ENCODE results near the gene ADGRG3. TPM values are rescaled to one million over a fixed set of nuclear protein-coding genes. Genes with fewer than 3 reads are reported as not detected.

Gene ADGRG3
- total and polyA plus RNA-seq, 10 of the 15 experiments (the other 5 are each of a cell fraction or from before 2014, with no cell fraction given) = 0.10 to 0.11 (median 0.10) TPM; not detected in 7

- no peak for TF ChIP-seq SP1 (IDR thresholded peaks at IDR 0.05; ENCODE audit: low read depth, low read length)
- no peak for TF ChIP-seq MXI1 (IDR thresholded peaks at IDR 0.05; ENCODE audit: low read depth, low read length)
- TF ChIP-seq NFYA (IDR thresholded peaks at IDR 0.05; ENCODE audit: borderline replicate concordance, low read depth, low read length) = no peak
- peak; percentile 13; the same call in 1 of the 2 replicates for TF ChIP-seq MTA2 (IDR thresholded peaks at IDR 0.05; ENCODE audit: low read depth)
- TF ChIP-seq MLLT1 (IDR thresholded peaks at IDR 0.05) = no peak
- no peak for TF ChIP-seq ZBTB40 (IDR thresholded peaks at IDR 0.05; ENCODE audit: borderline replicate concordance)
- no peak for TF ChIP-seq MTA3 (IDR thresholded peaks at IDR 0.05; ENCODE audit: borderline replicate concordance, low read length)
- no peak for TF ChIP-seq IKZF1 (conservative IDR thresholded peaks at IDR 0.05)
- no peak for TF ChIP-seq EED (IDR thresholded peaks at IDR 0.05; ENCODE audit: low read depth)
- TF ChIP-seq TARDBP (IDR thresholded peaks at IDR 0.05; ENCODE audit: borderline replicate concordance) = no peak
- no peak for TF ChIP-seq MEF2A (IDR thresholded peaks at IDR 0.05; ENCODE audit: insufficient read depth, low read depth, low read length)
- TF ChIP-seq RAD51 (IDR thresholded peaks at IDR 0.05) = no peak
- no peak for TF ChIP-seq NFYB (IDR thresholded peaks at IDR 0.05; ENCODE audit: insufficient read depth, low read depth, low read length)
- no peak for TF ChIP-seq CREM (IDR thresholded peaks at IDR 0.05; ENCODE audit: low read depth)
- no peak for TF ChIP-seq MYB (IDR thresholded peaks at IDR 0.05; ENCODE audit: borderline replicate concordance, low read depth, low read length)
- TF ChIP-seq HDGF (IDR thresholded peaks at IDR 0.05) = peak; percentile 93
- TF ChIP-seq IRF5 (IDR thresholded peaks at IDR 0.05; ENCODE audit: borderline replicate concordance) = no peak
- no peak for TF ChIP-seq CBFB (IDR thresholded peaks at IDR 0.05; ENCODE audit: low read depth)
- TF ChIP-seq PML (IDR thresholded peaks at IDR 0.05; ENCODE audit: low read length) = no peak
- no peak for TF ChIP-seq BACH1 (IDR thresholded peaks at IDR 0.05; ENCODE audit: borderline replicate concordance)
- TF ChIP-seq CEBPZ (IDR thresholded peaks at IDR 0.05; ENCODE audit: low read depth, low read length) = no peak
- TF ChIP-seq RAD21 (IDR thresholded peaks at IDR 0.05; ENCODE audit: insufficient read depth, low read depth, low read length) = no peak
Measured at GRCh38 chr16:57628783-57629293, 39.3 kb upstream of the ADGRG3 start (continued).
